Ishikawa (cell line): ENCODE measurements around the gene ADGRL4.

Experiments used
- CEBPB ChIP-seq: IDR thresholded peaks from 2 replicates; pipeline ENCODE4 v1.6.1; 2012
- CREB1 ChIP-seq: IDR thresholded peaks from 2 replicates; pipeline ENCODE4 v1.6.1; 2012; ENCODE audit warnings: low read depth
- EGR1 ChIP-seq: IDR thresholded peaks from 2 replicates; pipeline ENCODE4 v1.6.1; 2012
- EP300 ChIP-seq: IDR thresholded peaks from 2 replicates; pipeline ENCODE4 v1.6.1; 2012; ENCODE audit warnings: borderline replicate concordance
- FOXM1 ChIP-seq: IDR thresholded peaks from 2 replicates; pipeline ENCODE4 v1.6.1; 2012; ENCODE audit warnings: low read depth, borderline replicate concordance
- NFIC ChIP-seq: IDR thresholded peaks from 2 replicates; pipeline ENCODE4 v1.6.1; 2012
- RAD21 ChIP-seq: IDR thresholded peaks from 2 replicates; pipeline ENCODE4 v1.6.1; 2012; ENCODE audit warnings: low read depth
- REST ChIP-seq: IDR thresholded peaks from 2 replicates; pipeline ENCODE4 v1.6.1; 2012; ENCODE audit warnings: low read depth, mild to moderate bottlenecking
- TAF1 ChIP-seq: IDR thresholded peaks from 2 replicates; pipeline ENCODE4 v1.6.1; 2012; ENCODE audit warnings: low read depth, mild to moderate bottlenecking
- TCF12 ChIP-seq: IDR thresholded peaks from 2 replicates; pipeline ENCODE4 v1.6.1; 2012; ENCODE audit warnings: low read depth
- TEAD4 ChIP-seq: IDR thresholded peaks from 2 replicates; pipeline ENCODE4 v1.6.1; 2012
- USF1 ChIP-seq: IDR thresholded peaks from 2 replicates; pipeline ENCODE4 v1.6.1; 2012
- YY1 ChIP-seq: IDR thresholded peaks from 2 replicates; pipeline ENCODE4 v1.6.1; 2012; ENCODE audit warnings: low read depth
- ZBTB7A ChIP-seq: IDR thresholded peaks from 2 replicates; pipeline ENCODE4 v1.6.1; 2012; ENCODE audit warnings: low read depth
- TF ChIP-seq, protein P1 (sequence below): IDR thresholded peaks from 2 replicates; pipeline ENCODE4 v1.6.1; 2012

ADGRL4 gene

DNA sequence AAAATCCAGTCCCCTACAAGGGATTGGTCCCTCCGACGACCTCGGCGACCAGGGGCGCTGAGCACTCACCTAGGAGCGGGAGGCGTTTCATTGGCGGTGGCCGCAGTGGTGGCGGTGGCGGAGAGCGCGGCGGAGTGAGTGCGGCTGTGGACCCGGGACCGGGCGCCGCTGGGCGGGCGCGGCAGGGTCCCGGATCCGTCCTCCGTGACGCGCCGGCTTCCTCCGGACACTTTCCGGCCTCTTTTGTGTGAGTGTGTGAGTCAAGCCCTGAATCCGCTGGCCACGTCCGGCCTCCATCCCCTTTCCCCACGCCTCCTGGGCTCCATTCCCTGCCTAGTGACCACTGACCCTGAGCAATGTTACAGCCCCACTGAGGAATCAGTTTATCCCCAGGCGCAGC lies at the start of gene ADGRL4:
TSS of gene ADGRL4 (minus strand) at position 167 of the 400 bp plus-strand sequence. CDS start at position 91, 76 bp downstream.
- no peak for TF ChIP-seq TCF12
- no peak for TF ChIP-seq REST
- no peak for TF ChIP-seq ZBTB7A
- TF ChIP-seq FOXM1 = no peak
- TF ChIP-seq CEBPB = no peak
- TF ChIP-seq USF1 = no peak
- no peak for TF ChIP-seq TAF1
- no peak for TF ChIP-seq RAD21
- TF ChIP-seq, protein P1, sequence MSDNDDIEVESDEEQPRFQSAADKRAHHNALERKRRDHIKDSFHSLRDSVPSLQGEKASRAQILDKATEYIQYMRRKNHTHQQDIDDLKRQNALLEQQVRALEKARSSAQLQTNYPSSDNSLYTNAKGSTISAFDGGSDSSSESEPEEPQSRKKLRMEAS = no peak
- TF ChIP-seq YY1 = no peak
- TF ChIP-seq TEAD4 = no peak
- TF ChIP-seq NFIC = no peak
- no peak for TF ChIP-seq EP300
- no peak for TF ChIP-seq CREB1
- no peak for TF ChIP-seq EGR1

DNA sequence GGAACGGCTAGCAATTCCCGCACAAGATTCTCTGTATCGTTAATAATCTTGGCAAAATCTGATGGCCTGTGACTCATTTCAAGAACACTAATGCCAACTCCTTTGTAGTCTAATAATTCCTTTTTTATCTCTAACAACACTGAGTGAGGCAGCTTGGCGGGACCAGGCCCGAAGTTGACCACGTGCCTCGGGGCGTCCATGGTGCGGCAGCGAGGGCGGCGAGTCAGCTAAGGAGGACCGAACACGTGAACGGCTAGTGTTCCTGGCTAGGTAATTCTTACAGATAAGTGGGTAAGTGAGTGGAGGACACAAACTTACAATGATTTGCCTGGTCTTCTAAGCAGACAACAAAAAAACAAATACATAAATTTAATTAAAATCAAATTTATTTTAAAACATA lies 49.3 kb upstream of the ADGRL4 start:
- TF ChIP-seq, protein P1 = no peak
- no peak for TF ChIP-seq YY1

- TF ChIP-seq RAD21 (no peak), USF1 (no peak), FOXM1 (no peak), TEAD4 (no peak), NFIC (no peak), CEBPB (no peak), CREB1 (no peak), TCF12 (no peak), REST (no peak), YY1 (no peak), EP300 (no peak), TAF1 (no peak), ZBTB7A (no peak), EGR1 (no peak)
- TF ChIP-seq, protein P1 = no peak
Measured at GRCh38 chr1:79052829-79053449, 46.4 kb upstream of the ADGRL4 start.

- TF ChIP-seq TAF1 (no peak), EGR1 (no peak), TCF12 (no peak), USF1 (no peak), FOXM1 (no peak), RAD21 (peak; percentile 29; the same call in 1 of the 2 replicates)
Measured at GRCh38 chr1:79044974-79045650, 38.6 kb upstream of the ADGRL4 start.

GRCh38 chr1:79043506-79043905 lies 37.0 kb upstream of the ADGRL4 start:
- TF ChIP-seq RAD21 (no peak), EP300 (no peak), CREB1 (no peak), FOXM1 (no peak), TCF12 (no peak), CEBPB (no peak), YY1 (no peak), TEAD4 (no peak), ZBTB7A (no peak)
- TF ChIP-seq, protein P1 = no peak
